Suprapubic skin (tissue), 4 donors: ENCODE data around the gene KAZN. TPM values are rescaled to one million over a fixed set of nuclear protein-coding genes. Genes with fewer than 3 reads are reported as not detected.

Experiments
- DNase-seq, 2 donors: peaks; one replicate each; pipeline ENCODE4 v3.0.0-alpha.2; 2019; ENCODE audit warnings: low spot score in 2 of 2
- H3K27ac ChIP-seq: fragments of 200-600 bp; sonication (generic); one replicate; pipeline ENCODE4 v1.5.1; 2019
- H3K27me3 ChIP-seq: fragments of 200-600 bp; sonication (generic); one replicate; pipeline ENCODE4 v1.5.1; 2019
- H3K36me3 ChIP-seq: fragments of 200-600 bp; sonication (generic); one replicate; pipeline ENCODE4 v1.5.1; 2019
- H3K4me1 ChIP-seq: fragments of 200-600 bp; sonication (generic); one replicate; pipeline ENCODE4 v1.5.1; 2019
- H3K4me3 ChIP-seq: fragments of 200-600 bp; sonication (generic); one replicate; pipeline ENCODE4 v1.5.1; 2019; ENCODE audit warnings: mild to moderate bottlenecking
- H3K9me3 ChIP-seq: fragments of 200-600 bp; sonication (generic); one replicate; pipeline ENCODE4 v1.5.1; 2019
- CTCF ChIP-seq, 2 donors: fragments of 200-600 bp in 1 of 2; fragments of 450-650 bp in 1 of 2; sonication (generic) in 1 of 2; IDR thresholded peaks; one replicate each; pipeline ENCODE4 v1.5.1; 2016 to 2019; ENCODE audit warnings: antibody characterized with exemption in 2 of 2, mild to moderate bottlenecking in 1 of 2, moderate library complexity in 1 of 2
- EP300 ChIP-seq: sonication (generic); formaldehyde crosslinking; IDR thresholded peaks from one replicate; pipeline ENCODE4 v1.6.1; 2017; ENCODE audit warnings: antibody characterized with exemption
- POLR2A ChIP-seq, 2 donors: fragments of 450-650 bp; IDR thresholded peaks; one replicate each; pipeline ENCODE4 v1.6.1; 2017; ENCODE audit warnings: antibody characterized with exemption in 2 of 2, mild to moderate bottlenecking in 2 of 2, moderate library complexity in 2 of 2
- POLR2AphosphoS5 ChIP-seq, 3 donors: sonication (generic); formaldehyde crosslinking; IDR thresholded peaks; one replicate each; pipeline ENCODE4 v1.6.1; 2017; ENCODE audit warnings: antibody characterized with exemption in 3 of 3
- WGBS: methylation state at CpG from one replicate; pipeline ENCODE4 v1.1.5; 2018; 5-methylcytosine and 5-hydroxymethylcytosine counted together
- total RNA-seq, 4 donors: library from RNA; depleted of rRNA; stranded (reverse); fragments of >200 nt; gene quantifications; one replicate each; pipeline ENCODE4 v1.1.0, GENCODE V29; 2016

KAZN gene
- total RNA-seq, 4 donors from 2014 or later = 29.2 to 37.5 (median 31.7) TPM

GRCh38 chr1:14941864-14942263 is 343.4 kb downstream of the KAZN start:
- no peak for DNase-seq
- Histone ChIP-seq H3K4me3 (no peak overlapping the region), H3K4me1 (peaks cover 63% of the 10 kb centered on the region), H3K27ac (no peak overlapping the region), H3K9me3 (no peaks in the 10 kb centered on the region), H3K27me3 (no peaks in the 10 kb centered on the region), H3K36me3 (no peaks in the 10 kb centered on the region)
- TF ChIP-seq EP300 (no peak), CTCF (IDR thresholded peaks at IDR 0.05) (no peak), POLR2A (IDR thresholded peaks at IDR 0.05) (no peak), POLR2AphosphoS5 (IDR thresholded peaks at IDR 0.05) (no peak)
- WGBS = 69% methylated on average over 8 of the region's 9 CpGs

DNA sequence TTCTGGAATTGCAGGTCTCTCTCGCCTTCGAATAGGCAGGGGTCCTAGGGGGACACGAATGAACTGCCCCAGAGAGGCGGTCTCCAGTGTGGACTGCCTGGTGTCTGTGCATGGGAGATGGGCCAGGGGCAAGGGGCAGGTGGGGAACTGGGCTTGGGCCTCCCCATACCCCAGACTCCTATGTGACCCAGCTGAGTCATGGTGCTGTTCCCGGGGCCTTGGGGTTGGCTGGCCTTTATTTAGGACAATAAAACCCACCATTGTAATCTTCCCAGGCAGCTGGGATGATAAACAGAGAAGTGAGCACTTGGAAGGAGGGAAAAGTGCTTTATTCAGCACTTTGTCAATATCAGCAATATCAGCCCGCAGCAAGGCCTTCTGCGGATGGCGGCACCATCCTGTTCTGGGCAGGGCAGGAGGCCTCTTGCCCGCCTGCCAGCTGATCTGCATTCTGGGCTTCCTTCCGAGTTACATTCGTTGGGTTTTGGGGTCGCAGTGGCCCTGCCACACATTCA is 346.0 kb downstream of the KAZN start:
- 47% methylated on average over 9 of the region's 12 CpGs for WGBS
- TF ChIP-seq POLR2AphosphoS5 (IDR thresholded peaks at IDR 0.05) = no peak
- no peak for TF ChIP-seq CTCF (IDR thresholded peaks at IDR 0.05)
- no peak for TF ChIP-seq EP300
- TF ChIP-seq POLR2A (IDR thresholded peaks at IDR 0.05) = no peak
- no peaks in the 10 kb centered on the region for H3K36me3 ChIP-seq
- no peaks in the 10 kb centered on the region for H3K9me3 ChIP-seq
- H3K4me1 ChIP-seq = peaks cover 74% of the 10 kb centered on the region
- DNase-seq = no peak
- H3K4me3 ChIP-seq = no peak overlapping the region
- H3K27ac ChIP-seq = peak overlapping the region; percentile 88
- no peaks in the 10 kb centered on the region for H3K27me3 ChIP-seq

DNA sequence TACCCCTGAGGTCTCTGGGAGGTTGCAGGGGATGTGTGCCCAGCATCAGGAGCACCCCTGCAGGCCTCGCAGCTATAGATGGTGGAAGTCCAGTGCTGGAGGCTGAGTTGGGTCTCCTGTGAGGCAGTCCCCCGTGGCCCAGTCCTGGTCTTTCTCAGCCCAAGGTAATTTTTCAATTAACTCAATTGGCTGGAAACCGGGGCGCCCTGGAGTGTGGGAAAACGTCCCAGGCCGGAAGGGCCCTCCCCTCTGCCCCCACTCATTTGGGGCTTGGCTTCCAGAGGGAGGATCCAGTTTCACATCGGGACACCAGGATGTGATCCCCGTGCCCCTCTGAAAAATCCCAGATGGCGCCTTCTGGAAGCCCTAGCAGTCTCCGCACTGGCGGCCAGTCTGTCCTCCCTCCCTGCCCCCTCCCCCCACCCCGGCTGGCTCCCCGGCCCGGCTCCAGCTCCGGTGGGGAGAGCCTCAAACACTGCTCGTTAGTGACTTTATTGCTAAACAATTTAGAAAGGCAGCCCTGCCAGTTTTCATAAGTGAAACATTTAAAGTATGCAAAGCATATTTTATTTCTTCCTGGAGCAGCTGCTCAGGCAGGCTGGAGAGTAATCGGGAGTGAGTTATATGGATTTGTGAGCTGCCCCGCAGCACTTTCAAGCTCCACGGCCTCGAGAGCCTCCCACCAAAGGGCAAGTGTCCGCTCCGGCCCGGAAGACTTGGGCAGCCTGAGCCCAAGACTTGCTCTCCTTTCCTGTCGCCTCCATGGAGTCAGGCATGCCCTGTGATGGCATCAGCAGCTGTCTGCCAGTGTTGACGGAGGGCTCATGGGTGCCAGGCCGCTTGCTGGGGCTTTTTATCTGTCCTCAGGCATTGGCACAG is 346.9 kb downstream of the KAZN start:
- Histone ChIP-seq H3K9me3 (no peaks in the 10 kb centered on the region), H3K4me3 (peak overlapping the region; percentile 26), H3K27me3 (no peaks in the 10 kb centered on the region), H3K36me3 (no peaks in the 10 kb centered on the region), H3K27ac (peak overlapping the region; percentile 88), H3K4me1 (peaks cover 66% of the 10 kb centered on the region)
- WGBS = 23% methylated on average over 24 of the region's 26 CpGs
- DNase-seq = no peak
- no peak for TF ChIP-seq POLR2A (IDR thresholded peaks at IDR 0.05)
- TF ChIP-seq CTCF (IDR thresholded peaks at IDR 0.05) = no peak
- no peak for TF ChIP-seq POLR2AphosphoS5 (IDR thresholded peaks at IDR 0.05)
- TF ChIP-seq EP300 = no peak

- DNase-seq = no peak
- Histone ChIP-seq H3K4me1 (peaks cover 62% of the 10 kb centered on the region), H3K4me3 (peak overlapping the region; percentile 26), H3K27ac (peak overlapping the region; percentile 88), H3K27me3 (no peaks in the 10 kb centered on the region), H3K36me3 (no peaks in the 10 kb centered on the region), H3K9me3 (no peaks in the 10 kb centered on the region)
- TF ChIP-seq POLR2AphosphoS5 (IDR thresholded peaks at IDR 0.05) = no peak
- TF ChIP-seq CTCF (IDR thresholded peaks at IDR 0.05) = no peak
- no peak for TF ChIP-seq POLR2A (IDR thresholded peaks at IDR 0.05)
- TF ChIP-seq EP300 = no peak
- WGBS = 49% methylated on average over 4 of the region's 4 CpGs
Measured at GRCh38 chr1:14946011-14946359, 347.5 kb downstream of the KAZN start.

DNA sequence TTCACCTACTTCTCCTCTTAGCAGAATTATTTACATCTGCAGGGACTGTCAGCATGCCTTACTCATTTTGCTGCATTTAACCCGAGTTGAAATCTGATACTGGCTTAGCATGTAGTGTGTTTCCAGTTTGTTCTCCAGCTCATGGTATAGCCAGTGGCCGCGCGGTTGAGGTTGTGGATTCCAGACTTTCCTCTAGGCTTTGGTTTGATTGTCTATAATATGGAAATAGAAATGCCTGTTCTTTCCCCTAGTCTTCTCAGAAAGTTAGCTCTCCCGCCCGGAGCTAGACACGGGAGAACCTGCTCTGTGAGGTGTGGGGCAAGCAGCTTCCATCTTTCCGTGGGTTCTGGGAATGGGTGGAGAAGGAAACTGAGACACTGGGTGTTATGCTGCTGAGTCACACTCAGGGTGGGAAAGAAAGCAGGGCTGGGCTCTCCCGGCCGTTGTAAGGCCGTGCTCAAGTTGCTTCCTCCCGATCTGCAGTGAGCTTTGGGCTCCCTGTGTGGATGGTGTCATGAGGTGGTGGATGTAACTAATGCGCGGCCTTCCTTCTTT is 348.3 kb downstream of the KAZN start:
- peak overlapping the region; percentile 88 for H3K27ac ChIP-seq
- no peaks in the 10 kb centered on the region for H3K36me3 ChIP-seq
- no peak for TF ChIP-seq CTCF (IDR thresholded peaks at IDR 0.05)
- TF ChIP-seq EP300 = no peak
- no peak for TF ChIP-seq POLR2A (IDR thresholded peaks at IDR 0.05)
- no peak for TF ChIP-seq POLR2AphosphoS5 (IDR thresholded peaks at IDR 0.05)
- no peaks in the 10 kb centered on the region for H3K27me3 ChIP-seq
- whole genome bisulfite sequencing = 33% methylated on average over 14 of the region's 14 CpGs
- peak overlapping the region; percentile 4 for H3K4me3 ChIP-seq
- H3K4me1 ChIP-seq = peaks cover 57% of the 10 kb centered on the region
- H3K9me3 ChIP-seq = no peaks in the 10 kb centered on the region
- DNase-seq = no peak
